ENCODE results near the gene KCNQ1. TPM values are rescaled to one million over a fixed set of nuclear protein-coding genes. Genes with fewer than 3 reads are reported as not detected.

The KCNQ1 gene
- total RNA-seq, 2 donors from 2014 or later = 38.9 to 46.1 TPM

DNA sequence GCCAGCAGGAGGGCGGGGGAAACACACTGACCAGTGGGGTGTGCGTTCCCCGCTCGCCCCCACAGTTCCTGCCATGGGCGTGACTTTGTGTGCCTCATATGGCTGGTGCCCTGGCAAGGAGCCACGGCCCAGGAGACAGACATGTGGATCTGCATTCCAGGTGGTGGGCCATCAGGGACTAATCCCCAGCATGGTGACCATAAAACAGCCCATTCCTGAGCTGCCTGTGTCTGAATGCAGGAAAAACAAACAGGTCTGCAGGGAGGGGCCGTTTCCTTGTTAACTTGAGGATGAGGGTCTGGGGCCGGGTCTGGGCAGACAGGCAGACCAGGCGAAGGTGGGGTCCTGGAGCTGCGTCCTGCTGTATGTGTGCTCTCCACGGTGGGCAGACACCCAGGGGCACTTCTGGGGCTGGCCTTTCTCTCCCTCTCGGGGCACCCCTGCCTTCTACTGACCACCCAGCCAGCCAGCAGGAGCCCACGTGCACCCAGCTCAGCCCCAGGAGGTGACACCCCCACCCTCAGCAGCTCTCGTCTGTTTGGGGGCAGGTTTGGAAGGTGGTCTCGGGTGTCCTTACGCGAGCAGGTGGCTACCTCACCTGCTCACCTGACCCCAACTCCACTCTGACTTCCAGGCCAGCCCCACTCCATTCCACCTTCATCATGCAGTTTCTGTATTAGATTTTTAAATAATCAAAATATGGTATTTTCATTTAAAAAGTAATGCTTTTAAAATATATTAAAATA is 134.7 kb downstream of the KCNQ1 start:
- WGBS, 2 donors = 86 to 91% methylated on average over 12 to 17 of the region's 17 CpGs
- intact Hi-C loops (cut with DNase I) = no loop called here
- Histone ChIP-seq H3K4me1 (no peaks in the 10 kb centered on the region), H3K27ac (no peak overlapping the region), H3K27me3 (no peaks in the 10 kb centered on the region), H3K36me3 (replicated peaks in 1 of 2; ENCODE audit: insufficient read depth in 1 of 2, low read depth in 2 of 2) (no peaks in the 10 kb centered on the region), H3K9me3 (no peaks in the 10 kb centered on the region), H3K4me3 (no peak overlapping the region)
- TF ChIP-seq, protein P1, sequence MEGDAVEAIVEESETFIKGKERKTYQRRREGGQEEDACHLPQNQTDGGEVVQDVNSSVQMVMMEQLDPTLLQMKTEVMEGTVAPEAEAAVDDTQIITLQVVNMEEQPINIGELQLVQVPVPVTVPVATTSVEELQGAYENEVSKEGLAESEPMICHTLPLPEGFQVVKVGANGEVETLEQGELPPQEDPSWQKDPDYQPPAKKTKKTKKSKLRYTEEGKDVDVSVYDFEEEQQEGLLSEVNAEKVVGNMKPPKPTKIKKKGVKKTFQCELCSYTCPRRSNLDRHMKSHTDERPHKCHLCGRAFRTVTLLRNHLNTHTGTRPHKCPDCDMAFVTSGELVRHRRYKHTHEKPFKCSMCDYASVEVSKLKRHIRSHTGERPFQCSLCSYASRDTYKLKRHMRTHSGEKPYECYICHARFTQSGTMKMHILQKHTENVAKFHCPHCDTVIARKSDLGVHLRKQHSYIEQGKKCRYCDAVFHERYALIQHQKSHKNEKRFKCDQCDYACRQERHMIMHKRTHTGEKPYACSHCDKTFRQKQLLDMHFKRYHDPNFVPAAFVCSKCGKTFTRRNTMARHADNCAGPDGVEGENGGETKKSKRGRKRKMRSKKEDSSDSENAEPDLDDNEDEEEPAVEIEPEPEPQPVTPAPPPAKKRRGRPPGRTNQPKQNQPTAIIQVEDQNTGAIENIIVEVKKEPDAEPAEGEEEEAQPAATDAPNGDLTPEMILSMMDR (IDR thresholded peaks at IDR 0.05) = no peak
- no peak for TF ChIP-seq POLR2A (IDR thresholded peaks at IDR 0.05)
- ATAC-seq (no peak), DNase-seq (peak; percentile 1 to 10 (median 6))

DNA sequence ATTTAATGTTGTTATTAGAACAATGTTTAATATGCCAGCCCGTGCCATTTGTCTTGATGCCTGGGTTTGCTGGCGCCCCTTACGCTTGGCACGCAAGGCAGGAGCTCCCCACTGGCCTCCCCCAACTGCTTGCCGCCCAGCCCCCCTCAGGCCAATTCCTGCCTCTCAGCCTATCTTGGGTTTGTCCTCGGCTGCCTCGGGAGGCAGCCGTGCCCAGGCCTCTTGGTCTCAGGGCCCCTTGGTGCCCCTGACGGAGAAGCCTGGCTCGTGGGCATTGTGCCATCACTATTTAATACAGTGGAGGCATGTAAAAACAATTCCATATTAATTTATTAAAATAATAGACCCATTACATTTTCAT is 135.2 kb downstream of the KCNQ1 start:
- no peak for ATAC-seq
- intact Hi-C loops (cut with DNase I) = no loop called here
- no peak overlapping the region for H3K27ac ChIP-seq
- DNase-seq = peak in 3 of 4 donors; percentile 1 to 7 (median 4)
- H3K4me1 ChIP-seq = no peaks in the 10 kb centered on the region
- 87 to 88% methylated on average over 9 to 10 of the region's 10 CpGs for WGBS, 2 donors
- H3K9me3 ChIP-seq = no peaks in the 10 kb centered on the region
- H3K36me3 ChIP-seq (replicated peaks in 1 of 2; ENCODE audit: insufficient read depth in 1 of 2, low read depth in 2 of 2) = no peaks in the 10 kb centered on the region
- no peak overlapping the region for H3K4me3 ChIP-seq
- H3K27me3 ChIP-seq = no peaks in the 10 kb centered on the region
- no peak for TF ChIP-seq POLR2A (IDR thresholded peaks at IDR 0.05)
- TF ChIP-seq, protein P1 (IDR thresholded peaks at IDR 0.05) = no peak

DNA sequence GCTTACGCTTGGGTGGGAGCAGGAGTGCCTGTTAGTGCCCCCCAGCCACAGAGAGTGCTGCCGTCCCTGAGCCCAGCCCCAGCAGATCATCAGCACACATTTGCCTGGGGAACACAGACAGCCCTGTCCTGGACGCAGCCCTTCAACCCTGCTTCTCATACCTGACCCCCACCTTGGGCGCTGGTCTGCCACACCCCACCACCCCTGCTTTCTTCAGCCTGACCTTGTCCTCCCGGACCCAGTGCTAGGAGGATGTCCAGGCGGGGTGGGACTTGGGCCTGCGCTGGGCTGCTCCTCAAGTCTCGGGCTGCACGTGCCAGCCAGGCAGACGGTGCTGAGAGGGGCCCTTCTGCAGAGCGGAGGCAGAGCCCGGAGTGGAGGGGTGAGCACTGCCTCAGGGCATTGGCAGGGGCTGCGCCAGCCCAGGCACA is 135.8 kb downstream of the KCNQ1 start:
- Histone ChIP-seq H3K36me3 (replicated peaks in 1 of 2; ENCODE audit: insufficient read depth in 1 of 2, low read depth in 2 of 2) (peaks cover 0 to 2% of the 10 kb centered on the region in 2 donors), H3K27ac (no peak overlapping the region), H3K9me3 (no peaks in the 10 kb centered on the region), H3K4me1 (no peaks in the 10 kb centered on the region), H3K4me3 (no peak overlapping the region), H3K27me3 (no peaks in the 10 kb centered on the region)
- TF ChIP-seq POLR2A (IDR thresholded peaks at IDR 0.05) = no peak
- TF ChIP-seq, protein P1 (IDR thresholded peaks at IDR 0.05) = no peak
- intact Hi-C loops (cut with DNase I) = no loop called here
- ATAC-seq = no peak
- peak; percentile 0 to 9 (median 6) for DNase-seq
- 89 to 95% methylated on average over 8 to 13 of the region's 13 CpGs for WGBS, 2 donors

DNA sequence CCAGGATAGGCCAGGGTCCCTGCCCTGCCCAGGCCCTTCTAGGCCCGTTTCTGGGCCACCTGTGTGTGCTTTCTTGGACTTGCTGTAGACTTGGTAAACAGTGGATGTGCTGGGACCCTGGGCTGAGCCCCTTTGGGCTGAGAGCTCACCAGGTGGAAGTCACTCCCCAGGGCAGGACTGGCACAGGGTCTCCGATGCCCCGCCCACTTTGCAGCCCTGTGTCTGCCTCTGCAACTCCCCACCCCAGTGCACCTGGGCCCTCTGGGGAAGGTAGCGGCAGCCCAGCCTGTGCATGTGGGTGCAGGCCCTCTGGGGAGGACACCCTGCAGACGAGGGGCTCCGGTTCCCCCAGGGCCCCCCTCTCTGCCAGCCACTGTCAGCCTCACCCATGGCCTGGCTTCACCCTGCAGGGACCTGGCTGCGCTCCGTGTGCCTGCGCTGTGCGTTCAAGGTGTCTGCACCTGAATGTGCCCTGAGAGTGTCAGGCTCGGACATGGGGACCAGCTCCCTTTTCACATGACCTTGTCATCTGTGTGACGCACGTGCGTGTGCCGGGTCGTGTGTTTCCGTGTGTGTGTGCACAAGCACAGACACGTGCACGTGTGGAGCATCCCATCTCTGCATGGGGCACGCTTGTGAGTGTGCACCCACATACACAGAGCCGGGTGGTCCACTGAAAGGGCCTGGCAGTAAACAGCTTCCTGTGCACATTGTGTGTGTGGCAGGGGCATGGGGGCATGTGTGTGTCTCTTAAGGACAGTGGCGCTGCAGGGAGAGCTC is 136.5 kb downstream of the KCNQ1 start:
- WGBS, 2 donors = 84 to 88% methylated on average over 12 to 17 of the region's 22 CpGs
- intact Hi-C loops (cut with DNase I) = no loop called here
- peak; percentile 1 to 12 (median 8) for DNase-seq
- TF ChIP-seq POLR2A (IDR thresholded peaks at IDR 0.05) = no peak
- TF ChIP-seq, protein P1 (IDR thresholded peaks at IDR 0.05) = no peak
- peaks cover 0 to 3% of the 10 kb centered on the region in 2 donors for H3K36me3 ChIP-seq (replicated peaks in 1 of 2; ENCODE audit: insufficient read depth in 1 of 2, low read depth in 2 of 2)
- H3K9me3 ChIP-seq = no peaks in the 10 kb centered on the region
- no peak overlapping the region for H3K27ac ChIP-seq
- no peaks in the 10 kb centered on the region for H3K4me1 ChIP-seq
- H3K27me3 ChIP-seq = no peaks in the 10 kb centered on the region
- no peak for ATAC-seq
- H3K4me3 ChIP-seq = no peak overlapping the region

Measured in body of pancreas (tissue), 4 donors.